GM10266 (cell line): Measurements from ENCODE around the gene SLC6A11.

Experiments used
- DNase-seq: peaks from one replicate; pipeline ENCODE4 v3.0.0; 2012; ENCODE audit errors: extremely low spot score
- CTCF ChIP-seq: IDR thresholded peaks from 2 replicates; pipeline ENCODE4 v1.5.1; 2012; ENCODE audit warnings: mild to moderate bottlenecking, low read depth; ENCODE audit not compliant: control insufficient read depth, insufficient read depth; ENCODE audit errors: missing control alignments

The SLC6A11 gene

GRCh38 chr3:10869460-10869859 lies 53.4 kb downstream of the SLC6A11 start:
- DNase-seq: no peak
- no peak for TF ChIP-seq CTCF

GRCh38 chr3:10870296-10870695 lies 54.3 kb downstream of the SLC6A11 start:
- no peak for TF ChIP-seq CTCF
- no peak for DNase-seq

- no peak for TF ChIP-seq CTCF
- DNase-seq: no peak
These were observed 57.4 kb downstream of the SLC6A11 start for GRCh38 chr3:10873415-10873814.

- no peak for TF ChIP-seq CTCF
- no peak for DNase-seq
These were observed 59.9 kb downstream of the SLC6A11 start for GRCh38 chr3:10875914-10876313.

GRCh38 chr3:10876661-10877060 lies 60.6 kb downstream of the SLC6A11 start:
- no peak for DNase-seq
- TF ChIP-seq CTCF: no peak

GRCh38 chr3:10882851-10883250 lies 66.8 kb downstream of the SLC6A11 start:
- no peak for TF ChIP-seq CTCF
- DNase-seq: no peak

GRCh38 chr3:10883478-10884234 lies 67.6 kb downstream of the SLC6A11 start:
- peak; percentile 20 for DNase-seq
- TF ChIP-seq CTCF: peak; percentile 38
